Activated naive CD4-positive, alpha-beta T cell treated with anti-CD3 and anti-CD28 coated beads, Interleukin-2, amount 50 U/mL, for 24 hours (primary cell): ENCODE measurements around the gene HGFAC.

Experiments used
- H3K27ac Mint-ChIP-seq: one replicate; pipeline ENCODE4 v1.8.0; 2021; ENCODE audit warnings: mild to moderate bottlenecking, mixed read lengths
- H3K27me3 Mint-ChIP-seq: one replicate; pipeline ENCODE4 v1.8.0; 2021; ENCODE audit warnings: mixed read lengths
- H3K36me3 Mint-ChIP-seq: one replicate; pipeline ENCODE4 v1.8.0; 2021; ENCODE audit warnings: mixed read lengths
- H3K4me1 Mint-ChIP-seq: one replicate; pipeline ENCODE4 v1.8.0; 2021; ENCODE audit warnings: mixed read lengths
- H3K4me3 Mint-ChIP-seq: one replicate; pipeline ENCODE4 v1.8.0; 2021; ENCODE audit warnings: mild to moderate bottlenecking, mixed read lengths
- H3K9me3 Mint-ChIP-seq: one replicate; pipeline ENCODE4 v1.8.0; 2021; ENCODE audit warnings: mixed read lengths

Gene HGFAC

DNA sequence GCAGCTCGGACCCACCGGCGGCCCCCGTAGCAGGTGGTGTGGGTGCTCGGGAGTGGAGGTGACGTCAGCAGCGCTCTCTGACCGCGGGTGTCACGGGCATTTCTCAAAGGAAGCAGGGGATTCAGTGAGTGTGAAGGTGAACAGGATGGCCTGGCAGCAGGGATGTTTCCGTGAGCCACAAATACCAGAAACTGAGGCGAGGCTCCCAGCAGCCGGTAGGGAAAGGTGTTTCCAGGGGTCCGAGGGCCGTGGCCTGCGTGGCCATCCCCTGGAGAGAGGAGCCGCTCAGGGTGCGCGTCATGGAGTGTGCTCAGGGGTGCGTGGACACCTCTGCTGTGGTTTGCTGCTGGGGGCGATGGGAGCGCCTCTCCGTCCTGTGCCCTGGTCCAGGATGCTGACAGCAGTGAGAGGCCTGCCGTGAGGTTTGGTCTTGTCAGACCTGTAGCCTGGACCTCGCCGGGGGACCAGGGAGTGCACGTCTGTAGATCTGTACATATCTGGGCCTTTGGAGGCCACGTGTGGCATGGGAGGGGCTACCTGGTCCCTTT is 10.2 kb upstream of the HGFAC start:
- no peak overlapping the region for H3K4me3 Mint-ChIP-seq
- no peaks in the 10 kb centered on the region for H3K9me3 Mint-ChIP-seq
- no peaks in the 10 kb centered on the region for H3K36me3 Mint-ChIP-seq
- no peaks in the 10 kb centered on the region for H3K4me1 Mint-ChIP-seq
- H3K27ac Mint-ChIP-seq: no peak overlapping the region
- H3K27me3 Mint-ChIP-seq: no peaks in the 10 kb centered on the region

DNA sequence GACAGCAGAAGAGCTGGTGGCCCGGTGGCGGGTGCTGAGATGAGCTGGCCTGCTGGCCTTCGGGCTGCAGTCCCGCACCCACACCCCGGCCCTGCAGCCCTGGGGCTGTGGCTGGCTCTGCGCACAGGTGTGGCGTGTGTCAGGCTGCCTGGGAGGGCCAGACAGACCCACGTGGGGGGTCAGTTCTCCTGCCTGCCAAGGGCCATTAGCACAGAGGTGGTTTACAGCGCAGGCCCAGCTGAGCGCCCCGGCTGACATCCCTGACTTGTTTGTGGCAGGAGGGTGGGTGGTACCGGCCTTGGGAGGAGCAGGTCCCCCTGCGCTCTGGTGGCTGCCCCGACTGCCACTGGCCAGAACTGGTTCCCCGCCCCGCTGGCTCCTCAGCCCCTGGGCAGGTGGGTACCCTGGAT is 9.4 kb upstream of the HGFAC start:
- Mint-ChIP-seq H3K36me3 (no peaks in the 10 kb centered on the region), H3K27me3 (no peaks in the 10 kb centered on the region), H3K9me3 (no peaks in the 10 kb centered on the region)

DNA sequence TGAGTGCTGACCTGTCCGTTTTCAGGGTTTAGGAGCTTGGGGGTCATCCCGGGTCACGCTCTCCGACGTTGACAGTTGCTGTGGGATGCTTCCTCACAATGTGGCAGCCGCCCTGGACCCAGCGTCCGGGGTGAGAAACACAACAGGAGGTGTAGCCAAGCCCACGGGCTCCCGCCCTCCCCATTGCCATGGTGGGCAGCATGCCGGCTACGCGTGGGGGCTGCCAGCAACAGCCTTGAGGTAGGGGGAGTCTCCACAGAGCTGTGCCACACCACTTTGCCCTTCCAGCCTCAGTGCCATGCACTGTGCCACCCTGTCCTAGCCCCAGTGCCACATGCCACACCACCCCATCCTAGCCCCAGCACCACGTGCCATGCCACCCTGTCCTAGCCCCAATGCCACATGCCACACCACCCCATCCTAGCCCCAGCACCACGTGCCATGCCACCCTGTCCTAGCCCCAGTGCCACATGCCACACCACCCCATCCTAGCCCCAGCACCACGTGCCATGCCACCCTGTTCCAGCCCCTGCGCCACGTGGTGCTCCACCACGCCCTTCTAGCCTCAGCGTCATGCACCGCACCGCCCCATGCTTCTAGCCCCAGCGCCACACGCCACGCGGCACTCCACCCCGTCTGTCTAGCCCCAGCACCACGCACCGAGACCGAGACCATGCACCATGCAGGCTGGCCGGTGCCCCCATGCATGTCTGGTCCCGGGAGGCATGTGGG is 8.5 kb upstream of the HGFAC start:
- no peak overlapping the region for H3K27ac Mint-ChIP-seq
- H3K36me3 Mint-ChIP-seq: no peaks in the 10 kb centered on the region
- H3K27me3 Mint-ChIP-seq: no peaks in the 10 kb centered on the region
- H3K4me1 Mint-ChIP-seq: no peaks in the 10 kb centered on the region
- no peaks in the 10 kb centered on the region for H3K9me3 Mint-ChIP-seq
- H3K4me3 Mint-ChIP-seq: no peak overlapping the region

More for the DNA sequence above, 9.4 kb upstream of the HGFAC start:
- no peak overlapping the region for H3K4me3 Mint-ChIP-seq
- H3K27ac Mint-ChIP-seq: no peak overlapping the region
- H3K4me1 Mint-ChIP-seq: no peaks in the 10 kb centered on the region

DNA sequence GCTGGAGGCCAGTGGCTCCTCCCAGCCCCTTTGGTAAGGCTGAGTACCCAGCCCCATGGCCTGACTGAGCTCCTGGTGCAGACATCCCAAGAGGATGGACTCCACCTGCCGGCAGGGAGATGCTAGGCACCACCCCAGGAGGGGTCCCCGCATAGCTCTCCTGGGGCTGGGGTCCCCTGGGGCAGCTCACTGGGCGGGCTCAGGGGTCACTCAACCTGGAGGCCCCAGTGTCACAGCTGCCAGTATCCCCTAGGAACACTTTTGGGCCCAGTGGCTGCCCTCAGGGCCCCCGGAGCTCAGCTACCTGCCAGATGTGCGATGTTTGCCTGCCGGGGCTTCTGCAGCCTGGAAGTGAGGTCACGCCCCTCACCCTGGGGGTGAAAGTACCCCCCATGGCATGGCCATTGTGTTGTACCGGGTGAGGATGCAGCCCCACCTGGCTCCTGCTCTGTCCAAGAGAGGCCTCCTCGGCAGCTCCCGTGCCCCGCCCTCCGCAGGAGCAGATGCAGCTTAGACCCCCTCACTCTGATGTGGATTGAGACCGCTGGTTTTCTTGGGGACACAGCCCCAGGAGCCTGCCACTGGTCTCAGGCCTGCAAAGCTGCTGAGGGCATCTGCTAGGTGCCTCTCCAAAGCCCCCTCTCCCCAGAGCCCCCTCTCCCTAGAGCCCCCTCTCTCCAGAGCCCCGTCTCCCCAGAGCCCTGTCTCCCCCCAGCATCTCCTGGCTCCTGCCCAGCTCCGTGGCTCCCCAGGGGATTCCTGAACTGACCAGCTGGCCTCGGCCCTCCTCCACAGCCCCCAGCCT is 6.7 kb upstream of the HGFAC start:
- Mint-ChIP-seq H3K4me3 (no peak overlapping the region), H3K9me3 (no peaks in the 10 kb centered on the region), H3K27ac (no peak overlapping the region), H3K4me1 (no peaks in the 10 kb centered on the region), H3K27me3 (no peaks in the 10 kb centered on the region), H3K36me3 (no peaks in the 10 kb centered on the region)

DNA sequence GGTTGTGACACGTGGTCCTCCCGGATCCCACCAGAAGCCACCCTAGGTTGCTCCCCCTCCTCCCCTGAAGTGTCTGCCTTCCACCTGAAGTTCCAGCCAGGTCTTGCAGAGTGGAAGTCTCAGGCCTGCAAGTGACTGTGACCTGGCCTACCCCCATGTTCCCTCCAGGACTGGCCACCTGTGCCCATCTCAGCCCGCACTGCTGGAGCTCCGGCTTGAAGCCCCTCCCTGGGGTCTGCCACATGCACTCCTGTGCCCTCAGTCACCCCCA is 6.1 kb upstream of the HGFAC start:
- Mint-ChIP-seq H3K36me3 (no peaks in the 10 kb centered on the region), H3K9me3 (no peaks in the 10 kb centered on the region), H3K27ac (no peak overlapping the region), H3K27me3 (no peaks in the 10 kb centered on the region), H3K4me3 (no peak overlapping the region), H3K4me1 (no peaks in the 10 kb centered on the region)

DNA sequence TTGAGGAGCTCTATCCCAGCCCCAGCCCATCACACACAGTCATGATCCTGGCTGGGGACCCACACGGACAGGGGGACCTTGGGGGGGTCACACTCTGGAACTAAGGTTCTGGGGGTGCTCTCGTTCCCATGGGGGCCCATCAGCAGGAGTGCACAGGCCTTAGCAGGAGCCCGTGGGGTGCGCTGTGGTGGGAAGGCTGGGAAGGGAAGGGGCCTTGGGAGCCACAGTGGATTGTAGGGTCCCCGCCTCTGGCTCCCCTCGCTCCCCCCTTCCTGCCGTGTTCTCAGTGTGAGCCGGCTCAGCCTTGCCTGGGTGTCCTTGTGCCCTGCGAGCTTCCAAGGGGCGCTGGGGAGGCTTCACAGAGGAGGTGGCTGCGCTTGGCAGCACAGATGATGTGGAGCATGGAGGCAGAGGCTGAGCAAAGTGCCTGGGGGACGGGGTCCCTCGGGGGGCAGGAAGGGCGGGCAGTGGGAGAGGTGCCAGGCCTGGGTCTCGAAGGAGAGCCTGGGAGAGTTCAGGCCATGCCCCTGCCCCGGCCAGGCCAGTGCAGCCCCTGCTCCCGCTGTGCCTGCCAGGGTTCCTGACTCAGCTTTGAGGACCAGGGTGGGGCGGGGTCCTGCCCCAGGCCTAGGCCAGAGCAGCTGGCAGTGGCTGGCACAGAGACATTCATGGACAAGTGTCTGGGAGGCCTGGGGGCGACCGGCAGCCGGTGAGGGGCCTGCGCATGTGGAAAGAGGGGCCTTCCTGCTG is 5.5 kb upstream of the HGFAC start:
- H3K27ac Mint-ChIP-seq: no peak overlapping the region
- no peaks in the 10 kb centered on the region for H3K4me1 Mint-ChIP-seq
- H3K36me3 Mint-ChIP-seq: no peaks in the 10 kb centered on the region
- no peaks in the 10 kb centered on the region for H3K27me3 Mint-ChIP-seq
- no peak overlapping the region for H3K4me3 Mint-ChIP-seq
- no peaks in the 10 kb centered on the region for H3K9me3 Mint-ChIP-seq

DNA sequence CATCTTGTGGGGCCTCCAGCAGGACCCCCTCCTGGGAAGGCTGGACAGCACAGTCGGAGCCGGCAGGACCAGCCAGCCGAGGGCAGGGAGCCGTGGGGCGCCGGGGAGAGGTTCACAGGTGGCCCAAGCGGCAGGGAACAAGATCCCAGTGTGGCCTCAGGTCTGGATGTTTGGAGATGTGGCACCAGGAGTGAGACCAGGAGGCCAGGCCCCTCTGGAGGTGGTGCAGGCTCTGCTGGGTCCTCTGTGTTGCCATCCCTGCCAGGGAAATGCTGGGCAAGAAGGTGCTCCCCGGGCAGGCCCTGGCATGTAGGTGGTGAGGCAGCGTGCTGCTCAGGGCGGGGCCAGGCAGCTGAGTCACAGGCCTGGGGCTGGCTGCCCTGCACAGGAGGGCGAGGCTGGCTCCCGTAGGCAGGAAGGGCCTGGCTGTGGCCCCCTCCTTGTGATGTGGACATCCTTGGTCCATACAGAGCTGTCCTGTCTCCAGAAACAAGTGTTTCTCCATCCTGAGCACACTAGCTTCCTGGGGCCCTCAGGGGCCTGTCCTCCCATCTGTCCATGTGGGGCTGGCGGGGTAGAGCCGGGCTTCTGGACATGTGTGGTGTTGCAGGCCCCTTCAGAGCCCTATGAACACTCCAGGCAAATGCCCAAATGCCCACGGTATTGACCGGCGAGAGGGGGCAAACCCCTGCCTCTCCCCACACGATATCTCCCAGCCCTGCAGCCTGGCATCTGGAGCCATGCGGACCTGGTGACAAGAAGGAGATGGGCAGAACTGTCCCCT is 4.8 kb upstream of the HGFAC start:
- H3K27ac Mint-ChIP-seq: no peak overlapping the region
- H3K9me3 Mint-ChIP-seq: no peaks in the 10 kb centered on the region
- no peak overlapping the region for H3K4me3 Mint-ChIP-seq
- no peaks in the 10 kb centered on the region for H3K4me1 Mint-ChIP-seq
- no peaks in the 10 kb centered on the region for H3K36me3 Mint-ChIP-seq
- H3K27me3 Mint-ChIP-seq: no peaks in the 10 kb centered on the region

DNA sequence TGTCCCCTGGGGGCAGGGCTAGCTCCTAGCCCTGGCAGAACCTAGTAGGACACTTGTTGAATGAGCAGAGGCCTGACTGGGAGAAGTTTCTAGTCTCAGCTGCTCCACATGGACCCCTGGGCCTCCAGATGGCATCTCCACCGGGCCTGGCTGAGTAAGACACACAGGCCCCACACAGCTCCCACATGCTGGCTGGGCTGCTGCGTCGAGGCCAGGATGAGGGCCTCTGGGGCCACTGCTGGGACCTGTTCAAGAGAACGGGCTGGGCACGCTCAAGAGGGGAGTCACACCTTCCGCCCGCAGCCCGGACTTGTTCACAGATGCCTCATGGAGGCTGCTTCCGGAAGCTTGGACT is 4.2 kb upstream of the HGFAC start:
- H3K36me3 Mint-ChIP-seq: no peaks in the 10 kb centered on the region
- H3K9me3 Mint-ChIP-seq: no peaks in the 10 kb centered on the region
- no peak overlapping the region for H3K27ac Mint-ChIP-seq
- no peaks in the 10 kb centered on the region for H3K4me1 Mint-ChIP-seq
- H3K27me3 Mint-ChIP-seq: no peaks in the 10 kb centered on the region
- no peak overlapping the region for H3K4me3 Mint-ChIP-seq

DNA sequence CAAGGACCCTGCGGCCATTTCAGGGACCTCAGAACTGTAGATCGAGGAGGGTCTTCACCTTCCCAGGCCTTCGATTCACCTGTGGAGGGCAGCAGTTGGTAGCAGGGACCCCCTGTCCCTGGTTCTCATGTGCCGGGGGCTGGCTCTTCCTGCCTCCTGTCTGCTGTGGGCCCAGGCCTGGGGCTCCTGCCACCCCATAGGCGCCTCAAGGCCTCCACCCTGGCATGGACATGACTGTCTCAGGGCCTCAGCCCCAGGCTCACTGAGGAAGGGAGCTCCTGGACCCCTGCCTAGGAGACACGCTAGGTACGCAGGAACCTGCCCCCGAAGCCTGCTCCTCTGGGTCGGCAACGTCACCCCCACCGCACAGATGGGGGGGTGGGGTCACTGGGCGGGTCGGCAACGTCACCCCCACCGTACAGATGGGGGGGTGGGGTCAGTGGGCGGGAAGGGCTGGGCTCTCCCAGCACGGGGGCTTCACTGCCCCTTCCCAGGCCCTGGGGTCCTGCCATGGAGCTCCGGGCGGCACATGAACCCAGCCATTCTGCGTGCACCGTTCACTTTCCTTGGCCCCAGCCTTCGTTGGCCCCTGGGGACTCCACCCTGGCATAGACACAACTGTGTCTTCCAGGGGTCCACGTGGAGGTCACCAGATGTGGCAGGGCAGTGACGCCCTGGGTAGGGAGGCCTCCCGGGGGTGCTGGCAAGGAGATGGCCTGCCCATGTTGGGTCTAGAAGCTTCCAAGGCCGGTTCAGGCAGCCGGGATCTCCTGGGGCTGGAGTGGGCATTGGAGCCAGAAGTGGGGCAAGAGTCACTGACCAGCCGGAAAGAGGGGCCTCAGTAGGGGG is 3.5 kb upstream of the HGFAC start:
- H3K27me3 Mint-ChIP-seq: no peaks in the 10 kb centered on the region
- H3K27ac Mint-ChIP-seq: no peak overlapping the region
- no peaks in the 10 kb centered on the region for H3K9me3 Mint-ChIP-seq
- no peaks in the 10 kb centered on the region for H3K4me1 Mint-ChIP-seq
- H3K4me3 Mint-ChIP-seq: no peak overlapping the region
- H3K36me3 Mint-ChIP-seq: no peaks in the 10 kb centered on the region

DNA sequence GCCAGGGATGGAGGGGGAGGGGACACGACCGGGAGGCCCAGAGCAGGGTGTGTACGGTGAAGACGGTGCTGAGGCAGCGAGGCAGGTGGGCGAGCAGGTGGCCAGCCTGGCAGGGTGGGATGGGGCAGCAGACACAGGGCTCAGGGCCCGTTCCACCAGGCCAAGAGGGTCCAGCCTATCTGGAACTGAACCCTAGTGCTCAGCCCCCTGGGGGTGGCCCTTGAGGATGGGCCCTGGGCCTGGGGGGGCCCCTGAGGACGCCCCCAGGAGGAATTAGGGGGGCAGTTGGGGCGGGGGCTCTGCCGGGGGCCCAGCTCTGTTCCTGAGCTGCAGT is 3.0 kb upstream of the HGFAC start:
- H3K27me3 Mint-ChIP-seq: no peaks in the 10 kb centered on the region
- H3K4me1 Mint-ChIP-seq: no peaks in the 10 kb centered on the region
- H3K4me3 Mint-ChIP-seq: no peak overlapping the region
- H3K36me3 Mint-ChIP-seq: no peaks in the 10 kb centered on the region
- H3K9me3 Mint-ChIP-seq: no peaks in the 10 kb centered on the region
- H3K27ac Mint-ChIP-seq: no peak overlapping the region

DNA sequence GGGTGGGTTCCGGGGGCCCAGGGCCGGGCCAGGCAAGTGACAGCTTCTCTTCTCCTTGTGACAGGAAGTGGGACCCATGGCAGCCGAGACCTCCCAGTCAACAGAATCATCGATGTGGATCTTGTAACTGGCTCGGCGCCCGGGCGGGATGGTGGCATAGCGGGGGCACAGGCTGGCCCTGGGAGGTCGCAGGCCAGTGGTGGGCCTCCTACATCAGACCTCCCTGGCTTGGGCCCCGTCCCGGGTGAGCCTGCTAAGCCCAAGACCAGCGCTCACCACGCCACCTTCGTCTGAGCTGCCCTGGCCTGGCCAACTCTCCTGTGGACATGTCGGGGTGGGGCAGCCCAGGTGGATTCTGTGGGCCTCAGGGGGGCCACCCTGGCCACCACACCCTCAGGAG is 2.4 kb upstream of the HGFAC start:
- H3K36me3 Mint-ChIP-seq: no peaks in the 10 kb centered on the region
- no peaks in the 10 kb centered on the region for H3K9me3 Mint-ChIP-seq
- H3K27ac Mint-ChIP-seq: no peak overlapping the region
- H3K27me3 Mint-ChIP-seq: no peaks in the 10 kb centered on the region
- H3K4me1 Mint-ChIP-seq: no peaks in the 10 kb centered on the region
- no peak overlapping the region for H3K4me3 Mint-ChIP-seq

DNA sequence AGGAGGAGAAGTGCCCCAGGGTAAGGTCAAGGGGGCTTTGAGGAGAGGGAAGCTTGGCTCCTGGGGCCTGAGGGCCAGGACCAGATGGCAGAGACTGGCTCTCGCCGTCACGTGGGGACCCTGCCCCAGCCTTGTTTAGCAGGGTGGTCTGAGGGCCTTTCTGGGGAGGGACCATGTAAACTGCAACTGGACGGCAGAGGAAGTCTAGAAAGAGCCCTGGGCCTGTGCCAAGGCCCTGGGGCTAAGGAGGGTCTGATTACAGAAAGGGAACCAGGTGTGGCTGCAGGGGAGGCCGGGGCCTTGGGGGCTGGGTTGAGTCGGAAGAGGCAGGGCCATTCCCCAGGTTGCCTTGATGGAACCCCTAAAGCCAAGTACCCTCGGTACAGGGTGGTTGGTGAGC is 1.8 kb upstream of the HGFAC start:
- H3K9me3 Mint-ChIP-seq: no peaks in the 10 kb centered on the region
- no peaks in the 10 kb centered on the region for H3K4me1 Mint-ChIP-seq
- no peak overlapping the region for H3K4me3 Mint-ChIP-seq
- H3K27me3 Mint-ChIP-seq: no peaks in the 10 kb centered on the region
- no peaks in the 10 kb centered on the region for H3K36me3 Mint-ChIP-seq
- no peak overlapping the region for H3K27ac Mint-ChIP-seq

DNA sequence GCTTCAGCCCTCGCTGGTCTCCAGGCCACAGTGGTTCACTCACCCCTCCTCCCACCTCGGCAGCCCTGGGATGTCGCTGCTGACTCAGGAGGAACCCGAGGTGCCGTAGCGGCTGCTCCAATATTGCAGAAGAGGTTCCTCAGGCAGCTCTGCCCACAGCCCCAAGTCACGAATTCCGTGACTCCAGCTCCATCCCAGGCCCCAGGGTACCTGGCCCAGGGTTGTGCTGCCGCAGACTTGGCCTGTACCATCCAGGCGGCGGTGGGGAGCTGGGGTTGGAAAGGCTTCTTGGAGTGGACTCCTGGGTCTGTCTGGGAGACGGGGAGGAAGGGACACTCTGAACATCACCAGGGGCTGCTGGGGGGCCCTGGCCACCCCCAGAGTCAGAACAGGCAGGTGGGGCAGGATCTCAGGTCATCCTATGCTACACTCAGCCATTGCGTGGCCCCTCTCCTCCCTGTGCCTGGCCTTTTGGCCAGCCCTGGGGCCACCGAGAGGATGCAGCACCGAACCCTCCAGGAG is 728 bp upstream of the HGFAC start:
- no peaks in the 10 kb centered on the region for H3K36me3 Mint-ChIP-seq
- H3K4me1 Mint-ChIP-seq: no peaks in the 10 kb centered on the region
- H3K27ac Mint-ChIP-seq: no peak overlapping the region
- H3K4me3 Mint-ChIP-seq: no peak overlapping the region
- no peaks in the 10 kb centered on the region for H3K27me3 Mint-ChIP-seq
- H3K9me3 Mint-ChIP-seq: no peaks in the 10 kb centered on the region

DNA sequence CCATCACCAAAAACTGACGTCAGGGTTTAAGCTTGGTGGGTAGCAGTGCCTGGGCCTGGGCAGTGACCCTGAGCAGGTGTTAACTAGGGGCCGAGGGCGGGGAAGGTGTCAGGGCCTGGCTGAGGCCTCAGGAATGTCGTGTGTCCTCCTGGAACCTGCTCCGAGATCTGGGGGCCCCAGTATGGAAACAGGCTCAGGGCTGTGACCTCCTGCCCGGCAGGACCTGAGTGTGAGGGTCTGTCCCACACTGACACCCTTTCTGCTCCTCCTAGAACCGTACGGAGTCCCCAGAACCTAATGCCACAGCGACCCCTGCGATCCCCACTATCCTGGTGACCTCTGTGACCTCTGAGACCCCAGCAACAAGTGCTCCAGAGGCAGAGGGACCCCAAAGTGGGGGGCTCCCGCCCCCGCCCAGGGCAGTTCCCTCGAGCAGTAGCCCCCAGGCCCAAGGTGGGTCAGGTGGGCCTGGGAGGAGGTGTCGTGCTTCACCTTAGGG is 741 bp downstream of the HGFAC start:
- Mint-ChIP-seq H3K27me3 (no peaks in the 10 kb centered on the region), H3K9me3 (no peaks in the 10 kb centered on the region), H3K4me3 (no peak overlapping the region), H3K36me3 (no peaks in the 10 kb centered on the region), H3K27ac (no peak overlapping the region), H3K4me1 (no peaks in the 10 kb centered on the region)
